PC-3 (cell line): Measurements from ENCODE around the gene RTF2. TPM values are rescaled to one million over a fixed set of nuclear protein-coding genes. Genes with fewer than 3 reads are reported as not detected.

Source experiments
- ATAC-seq: fragments of 200-7000 bp; cut with Tn5 transposase; 2 replicates; pipeline ENCODE4 v1.9.1; 2020; ENCODE audit warnings: mild to moderate bottlenecking, moderate library complexity
- BruUV-seq: library from RNA; stranded (reverse); fragments of 400-500 nt; replicated peaks from 2 replicates; lab custom pipeline; 2021; lab: Mats Ljungman, UMichigan
- CTCF ChIA-PET: fragments of 300-600 bp; sonication (Branson Sonifier 250); formaldehyde crosslinking; loops from one replicate; lab custom pipeline; 2022; ENCODE audit warnings: antibody characterized with exemption; lab: Charles Lee
- POLR2A ChIA-PET: fragments of 300-600 bp; sonication (Branson Sonifier 250); formaldehyde crosslinking; loops from one replicate; lab custom pipeline; 2022; ENCODE audit warnings: antibody characterized with exemption; ENCODE audit not compliant: unreplicated experiment; lab: Charles Lee
- DNase-seq: peaks from one replicate; pipeline ENCODE4 v3.0.0-alpha.2; 2015
- H2AFZ ChIP-seq: fragments of 300-600 bp; sonication (generic); 2 replicates; pipeline ENCODE4 v1.6.0; 2016; ENCODE audit warnings: antibody characterized with exemption, low read length
- H3F3A ChIP-seq: fragments of 300-600 bp; sonication (generic); one replicate; pipeline ENCODE4 v1.6.0; 2017; ENCODE audit warnings: antibody characterized with exemption, low read length, control low read depth, mild to moderate bottlenecking; ENCODE audit not compliant: unreplicated experiment
- H3K27ac ChIP-seq: fragments of 300-600 bp; sonication (generic); 2 replicates; pipeline ENCODE4 v1.5.1; 2016; ENCODE audit warnings: mild to moderate bottlenecking, low read length
- H3K27me3 ChIP-seq: fragments of 300-600 bp; sonication (generic); 2 replicates; pipeline ENCODE4 v1.6.1; 2016; ENCODE audit warnings: low read length, mixed read lengths
- H3K36me3 ChIP-seq: fragments of 300-600 bp; sonication (generic); 2 replicates; pipeline ENCODE4 v1.6.1; 2016; ENCODE audit warnings: low read depth, mixed run types, low read length, mixed read lengths
- H3K4me1 ChIP-seq: fragments of 300-600 bp; sonication (generic); 2 replicates; pipeline ENCODE4 v1.5.1; 2016; ENCODE audit warnings: low read length; ENCODE audit not compliant: insufficient read depth
- H3K4me2 ChIP-seq: fragments of 300-600 bp; sonication (generic); 2 replicates; pipeline ENCODE4 v1.6.0; 2016; ENCODE audit warnings: low read length
- H3K4me3 ChIP-seq: fragments of 300-600 bp; sonication (generic); 2 replicates; pipeline ENCODE4 v1.5.1; 2016; ENCODE audit warnings: mild to moderate bottlenecking, low read length, mixed read lengths
- H3K79me2 ChIP-seq: fragments of 300-600 bp; sonication (generic); 2 replicates; pipeline ENCODE4 v1.6.1; 2017; ENCODE audit warnings: low read length, mixed read lengths
- H3K9ac ChIP-seq: fragments of 300-600 bp; sonication (generic); 2 replicates; pipeline ENCODE4 v1.6.0; 2016; ENCODE audit warnings: mild to moderate bottlenecking, low read length
- H3K9me2 ChIP-seq: fragments of 300-600 bp; sonication (generic); replicated peaks from 2 replicates; pipeline ENCODE4 v1.6.1; 2016; ENCODE audit warnings: mixed run types, low read length, mixed read lengths
- H3K9me3 ChIP-seq: fragments of 300-600 bp; sonication (generic); 2 replicates; pipeline ENCODE4 v1.6.1; 2016; ENCODE audit warnings: low read length, mixed read lengths
- H4K20me1 ChIP-seq: fragments of 300-600 bp; sonication (generic); 2 replicates; pipeline ENCODE4 v1.6.1; 2016; ENCODE audit warnings: low read length, mixed read lengths
- CTCF ChIP-seq: fragments of 300-600 bp; sonication (generic); conservative IDR thresholded peaks from 2 replicates; pipeline ENCODE4 v1.5.1; 2017; ENCODE audit warnings: antibody characterized with exemption, low read depth, mild to moderate bottlenecking, low read length
- EZH2 ChIP-seq: fragments of 300-600 bp; sonication (generic); IDR thresholded peaks from one replicate; pipeline ENCODE4 v1.6.1; 2017; ENCODE audit warnings: antibody characterized with exemption, mild to moderate bottlenecking, low read length; ENCODE audit not compliant: unreplicated experiment
- EZH2phosphoT487 ChIP-seq: fragments of 300-600 bp; sonication (generic); IDR thresholded peaks from 2 replicates; pipeline ENCODE4 v1.6.1; 2018; ENCODE audit warnings: mild to moderate bottlenecking, antibody characterized with exemption, low read length, borderline replicate concordance
- intact Hi-C: fragments of 100-400 bp; cut with micrococcal nuclease; formaldehyde crosslinking; loops from 2 replicates; pipeline ENCODE4 v1.9.0; 2023
- total RNA-seq: library from RNA; depleted of rRNA; stranded (reverse); fragments of >200 nt; gene quantifications from 2 replicates; pipeline ENCODE4 v1.2.3, GENCODE V29; 2014; rRNA removed

The RTF2 gene
- total RNA-seq, 1 experiment from 2014 or later, result 122 TPM

GRCh38 chr20:56565511-56565910 is 97.1 kb downstream of the RTF2 start:
- Histone ChIP-seq H3K36me3 (no peaks in the 10 kb centered on the region), H3K4me3 (no peak overlapping the region), H3K27ac (peak overlapping the region; percentile 71; the same call in 1 of the 2 replicates), H4K20me1 (no peaks in the 10 kb centered on the region), H3K9me3 (no peaks in the 10 kb centered on the region), H3K9me2 (no peaks in the 10 kb centered on the region), H3K9ac (no peak overlapping the region), H3K4me1 (peaks cover 13% of the 10 kb centered on the region), H3K4me2 (no peak overlapping the region), H3K79me2 (no peaks in the 10 kb centered on the region), H2AFZ (no peak overlapping the region), H3K27me3 (no peaks in the 10 kb centered on the region), H3F3A (no peaks in the 10 kb centered on the region)
- no peak for TF ChIP-seq EZH2
- DNase-seq (no peak), ATAC-seq (no peak)
- ChIA-PET POLR2A (no interaction called here), CTCF (interaction anchor here (0.7 kb wide), 1 partner anchor 1873 kb away, joined by 3 read pairs; no protein-coding TSS in a partner anchor)
- no TSS peak for BruUV-seq
- intact Hi-C loops, result no loop called here

- H3K79me2 ChIP-seq, result no peaks in the 10 kb centered on the region
- no peak overlapping the region for H2AFZ ChIP-seq
- ChIA-PET CTCF (interaction anchor here (0.6 to 1.0 kb wide), 2 partner anchors 16 to 42 kb away, joined by 4 to 7 read pairs; no protein-coding TSS in a partner anchor), POLR2A (no interaction called here)
- H3K36me3 ChIP-seq, result no peaks in the 10 kb centered on the region
- H3K9ac ChIP-seq, result no peak overlapping the region
- H3K9me2 ChIP-seq, result no peaks in the 10 kb centered on the region
- peak overlapping the region; percentile 16 for H3K4me2 ChIP-seq
- no peak for TF ChIP-seq EZH2
- TF ChIP-seq EZH2phosphoT487, result no peak
- no peak for TF ChIP-seq CTCF
- intact Hi-C loops, result no loop called here
- no peak overlapping the region for H3K4me3 ChIP-seq
- H3K27me3 ChIP-seq, result no peaks in the 10 kb centered on the region
- H3F3A ChIP-seq, result no peaks in the 10 kb centered on the region
- peaks cover 13% of the 10 kb centered on the region for H3K4me1 ChIP-seq
- H4K20me1 ChIP-seq, result no peaks in the 10 kb centered on the region
- BruUV-seq, result no TSS peak
- H3K9me3 ChIP-seq, result no peaks in the 10 kb centered on the region
- DNase-seq, result peak; percentile 93
- H3K27ac ChIP-seq, result peak overlapping the region; percentile 71
- peak; percentile 56 for ATAC-seq
These were observed 98.2 kb downstream of the RTF2 start for GRCh38 chr20:56566621-56567020.

Other genes with a start within 250 kb of the RTF2 start
- not detected in 2 replicates for gene MC3R, start 219.9 kb upstream of the RTF2 start, total RNA-seq
- 27.8 and 37.9 TPM in 2 replicates for gene FAM210B, start 109.7 kb upstream of the RTF2 start, total RNA-seq
- 137 and 139 TPM in 2 replicates for gene AURKA, start 76.4 kb upstream of the RTF2 start, total RNA-seq
- gene CSTF1, start 76.0 kb upstream of the RTF2 start, total RNA-seq, result 48.9 and 60.2 TPM in 2 replicates
- gene CASS4, start 56.4 kb upstream of the RTF2 start, total RNA-seq, result 0.04 and 0.17 TPM in 2 replicates
- gene FAM209A, start 56.1 kb downstream of the RTF2 start, total RNA-seq, result 0.51 and 0.92 TPM in 2 replicates
- 0.58 TPM in 1 of 2 replicates, not detected in the other for gene FAM209B, start 64.6 kb downstream of the RTF2 start, total RNA-seq
- 36.3 and 37.6 TPM in 2 replicates for gene TFAP2C, start 160.7 kb downstream of the RTF2 start, total RNA-seq